GM12878 (cell line): ENCODE results near the gene PELO. TPM values are rescaled to one million over a fixed set of nuclear protein-coding genes. Genes with fewer than 3 reads are reported as not detected.

ENCODE experiments used
- ATAC-seq: fragments of 200-7000 bp; cut with Tn5 transposase; 3 replicates; pipeline ENCODE4 v1.9.1; 2020; ENCODE audit warnings: mild to moderate bottlenecking, moderate library complexity
- BruUV-seq: library from RNA; stranded (reverse); fragments of 400-500 nt; replicated peaks from 2 replicates; lab custom pipeline; 2021; lab: Mats Ljungman, UMichigan
- CTCF ChIA-PET: fragments of 300-600 bp; sonication (Branson Sonifier 250); formaldehyde crosslinking; extraction: SDS; loops from one replicate; lab custom pipeline; 2021; ENCODE audit warnings: inconsistent platforms; lab: Yijun Ruan, JAX
- POLR2A ChIA-PET: fragments of 350-600 bp; formaldehyde crosslinking; extraction: SDS; loops from one replicate; lab custom pipeline; 2021; ENCODE audit warnings: inconsistent platforms; lab: Charles Lee
- RAD21 ChIA-PET: fragments of 300-600 bp; sonication (Branson Sonifier 250); formaldehyde crosslinking; loops from one replicate; lab custom pipeline; 2023; ENCODE audit warnings: antibody characterized with exemption; ENCODE audit not compliant: unreplicated experiment; lab: Charles Lee
- SMC1A ChIA-PET: fragments of 300-600 bp; sonication (Branson Sonifier 250); formaldehyde crosslinking; loops from one replicate; lab custom pipeline; 2023; ENCODE audit not compliant: unreplicated experiment, uncharacterized antibody; lab: Charles Lee
- DNase-seq: peaks from one replicate; pipeline ENCODE4 v3.0.0-alpha.2; 2011; ENCODE audit warnings: low read depth, low spot score
- FAIRE-seq: peaks from 3 replicates; lab custom pipeline; 2011; peaks lifted over from hg19 to GRCh38; lab: Jason Lieb, UNC
- H2AFZ ChIP-seq: 2 replicates; pipeline ENCODE4 v1.6.0; 2011; ENCODE audit warnings: low read depth, low read length, control low read depth; ENCODE audit not compliant: control insufficient read depth
- H3K27ac ChIP-seq: 2 replicates; pipeline ENCODE4 v1.5.1; 2011; ENCODE audit warnings: control low read depth; ENCODE audit not compliant: control insufficient read depth, insufficient read depth
- H3K27me3 ChIP-seq, 2 experiments: replicated peaks in 1 of 2; 2 replicates each; pipeline versions ENCODE4 v1.6.0 to v1.6.1; 2011; ENCODE audit warnings: low read length in 1 of 2; ENCODE audit not compliant: control insufficient read depth in 2 of 2, insufficient read depth in 2 of 2
- H3K36me3 ChIP-seq, 2 experiments: 2 replicates each; pipeline ENCODE4 v1.5.1; 2011; ENCODE audit warnings: low read length in 1 of 2; ENCODE audit not compliant: control insufficient read depth in 2 of 2, insufficient read depth in 2 of 2
- H3K4me1 ChIP-seq: 2 replicates; pipeline ENCODE4 v1.6.1; 2011; ENCODE audit warnings: mild to moderate bottlenecking, low read length, moderate library complexity, mixed read lengths; ENCODE audit not compliant: control insufficient read depth, insufficient read depth
- H3K4me2 ChIP-seq: 2 replicates; pipeline ENCODE4 v1.6.0; 2011; ENCODE audit warnings: control low read depth; ENCODE audit not compliant: control insufficient read depth, insufficient read depth
- H3K4me3 ChIP-seq: fragments of 200-600 bp; sonication (generic); 2 replicates; pipeline ENCODE4 v1.5.1; 2016
- H3K79me2 ChIP-seq: 2 replicates; pipeline ENCODE4 v1.6.0; 2011; ENCODE audit warnings: low read length; ENCODE audit not compliant: control insufficient read depth, insufficient read depth
- H3K9ac ChIP-seq: 2 replicates; pipeline ENCODE4 v1.8.0; 2011; ENCODE audit warnings: low read length, control low read depth, mixed read lengths; ENCODE audit not compliant: control insufficient read depth, insufficient read depth
- H3K9me3 ChIP-seq: replicated peaks from 3 replicates; pipeline ENCODE4 v1.5.1; 2011; ENCODE audit warnings: mild to moderate bottlenecking, low read length; ENCODE audit not compliant: control insufficient read depth, insufficient read depth
- H4K20me1 ChIP-seq: 2 replicates; pipeline ENCODE4 v1.6.0; 2011; ENCODE audit not compliant: control insufficient read depth, insufficient read depth
- BACH1 ChIP-seq: fragments of 450-650 bp; IDR thresholded peaks from 2 replicates; pipeline ENCODE4 v1.6.1; 2017; ENCODE audit warnings: mild to moderate bottlenecking, borderline replicate concordance
- DPF2 ChIP-seq: fragments of 450-650 bp; IDR thresholded peaks from 2 replicates; pipeline ENCODE4 v1.6.1; 2017; ENCODE audit warnings: mild to moderate bottlenecking
- E2F8 ChIP-seq: fragments of 450-650 bp; IDR thresholded peaks from 2 replicates; pipeline ENCODE4 v1.6.1; 2018; ENCODE audit warnings: mild to moderate bottlenecking, low read depth, moderate library complexity; ENCODE audit not compliant: partially characterized antibody
- HDGF ChIP-seq: fragments of 450-650 bp; IDR thresholded peaks from 2 replicates; pipeline ENCODE4 v1.6.1; 2016; ENCODE audit warnings: antibody characterized with exemption
- MEF2A ChIP-seq: IDR thresholded peaks from 2 replicates; pipeline ENCODE4 v1.6.1; 2011; ENCODE audit warnings: low read depth, mild to moderate bottlenecking, low read length, moderate library complexity; ENCODE audit not compliant: insufficient read depth
- MEF2B ChIP-seq: fragments of 450-650 bp; IDR thresholded peaks from 2 replicates; pipeline ENCODE4 v1.6.1; 2018; ENCODE audit warnings: mild to moderate bottlenecking, moderate library complexity; ENCODE audit not compliant: partially characterized antibody, poor library complexity, severe bottlenecking
- MTA2 ChIP-seq: fragments of 450-650 bp; IDR thresholded peaks from 2 replicates; pipeline ENCODE4 v1.6.1; 2016; ENCODE audit warnings: low read depth, mild to moderate bottlenecking, moderate library complexity
- NFXL1 ChIP-seq: fragments of 450-650 bp; IDR thresholded peaks from 2 replicates; pipeline ENCODE4 v1.6.1; 2017; ENCODE audit warnings: antibody characterized with exemption, mild to moderate bottlenecking, borderline replicate concordance
- POLR2A ChIP-seq: IDR thresholded peaks from 2 replicates; pipeline ENCODE4 v1.6.1; 2011; ENCODE audit warnings: low read depth, mild to moderate bottlenecking, low read length
- PRDM15 ChIP-seq: fragments of 450-650 bp; formaldehyde crosslinking; IDR thresholded peaks from 2 replicates; pipeline ENCODE4 v1.4.0; 2020; ENCODE audit warnings: mild to moderate bottlenecking, moderate library complexity
- RAD21 ChIP-seq: IDR thresholded peaks from 2 replicates; pipeline ENCODE4 v1.6.1; 2011; ENCODE audit warnings: mild to moderate bottlenecking, low read depth, low read length, moderate library complexity; ENCODE audit not compliant: insufficient read depth
- RFX5 ChIP-seq: IDR thresholded peaks from 2 replicates; pipeline ENCODE4 v1.6.1; 2011; ENCODE audit warnings: low read depth, low read length, improper control_type of control experiment
- SMAD5 ChIP-seq: IDR thresholded peaks from 2 replicates; pipeline ENCODE4 v1.6.1; 2016; ENCODE audit warnings: antibody characterized with exemption, low read depth
- ZNF384 ChIP-seq: IDR thresholded peaks from 2 replicates; pipeline ENCODE4 v1.6.1; 2012; ENCODE audit warnings: low read depth, mild to moderate bottlenecking, low read length, improper control_type of control experiment, borderline replicate concordance
- WGBS: methylation state at CpG from one replicate; pipeline ENCODE4 v1.1.6; 2016; ENCODE audit warnings: low lambda C conversion rate; ENCODE audit not compliant: insufficient replicate concordance, insufficient coverage; ENCODE audit errors: missing lambda C conversion rate; 5-methylcytosine and 5-hydroxymethylcytosine counted together
- in situ Hi-C: fragments of 300-500 bp; cut with MboI; formaldehyde crosslinking; loops from 9 replicates; pipeline ENCODE4 v1.14.3; 2018; ENCODE audit warnings: mixed read lengths
- intact Hi-C: fragments of 100-400 bp; cut with micrococcal nuclease; formaldehyde crosslinking; loops from one replicate; pipeline ENCODE4 v1.14.2; 2022; ENCODE audit not compliant: unreplicated experiment
- polyA plus RNA-seq, 11 experiments: library from polyadenylated mRNA; depleted of rRNA in 4 of 11; unstranded in 6 of 11; stranded (reverse) in 5 of 11; fragments of >200 nt; fragmentation: Nextera tagmentation in 4 of 11; fragmentation: Illumina TruSeq in 1 of 11; extraction: Ambion mirVana in 4 of 11; extraction: Trizol in 1 of 11; gene quantifications; 1 replicate in 1 of 11; 2 replicates in 10 of 11; pipeline versions ENCODE4 v1.2.1 to v1.2.3, GENCODE V29; 2011 to 2016; ENCODE audit warnings: inconsistent platforms in 2 of 11, missing spikeins in 2 of 11, low read depth in 1 of 11
- total RNA-seq, 4 experiments: library from RNA; depleted of rRNA in 3 of 4; stranded (reverse); fragments of >200 nt in 3 of 4; fragmentation: Illumina TruSeq in 1 of 4; extraction: Trizol in 1 of 4; gene quantifications; 2 replicates each; pipeline versions ENCODE4 v1.2.1 to v1.2.3, GENCODE V29; 2013 to 2021
- TF ChIP-seq, protein P1 (sequence below): IDR thresholded peaks from 2 replicates; pipeline ENCODE4 v1.6.1; 2012; ENCODE audit warnings: low read depth, low read length, improper control_type of control experiment
- TF ChIP-seq, protein P2 (sequence below): IDR thresholded peaks from 2 replicates; pipeline ENCODE4 v1.6.1; 2011; ENCODE audit warnings: low read depth, low read length, improper control_type of control experiment, borderline replicate concordance

PELO gene
- total and polyA plus RNA-seq, 10 of the 15 experiments (the other 5 are each of a cell fraction or from before 2014, with no cell fraction given) = 5.6 to 11.9 (median 8.7) TPM

DNA sequence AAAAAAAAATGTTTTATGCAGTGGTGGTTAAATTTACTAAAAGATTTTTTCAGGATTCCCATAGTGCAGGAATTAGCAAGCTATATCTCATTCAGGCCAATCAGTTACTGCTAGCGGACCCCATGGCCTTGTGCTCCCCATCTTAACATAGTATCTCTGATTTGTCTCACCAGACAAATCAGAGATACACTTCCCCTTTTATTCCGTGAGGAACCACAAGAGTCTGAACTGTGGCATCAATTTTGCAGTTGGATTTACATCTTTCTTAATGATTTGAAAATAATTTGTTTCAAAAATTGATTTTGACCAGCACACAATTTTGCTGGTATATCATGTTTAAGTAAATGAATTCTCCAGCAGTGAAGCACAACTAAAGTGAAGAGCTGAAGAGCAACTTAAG is 17.9 kb downstream of the PELO start:
- Histone ChIP-seq H3K4me1 (0 out of 2 replicates have a peak, but pooled peaks cover 3% of the 10 kb centered on the region), H3K9me3 (no peaks in the 10 kb centered on the region), H3K4me3 (no peak overlapping the region), H3K36me3 (no peaks in the 10 kb centered on the region), H2AFZ (no peak overlapping the region), H4K20me1 (no peaks in the 10 kb centered on the region), H3K27ac (no peak overlapping the region), H3K79me2 (peaks cover 34% of the 10 kb centered on the region), H3K9ac (no peak overlapping the region), H3K27me3 (no peaks in the 10 kb centered on the region), H3K4me2 (no peak overlapping the region)
- in situ Hi-C loops (no loop called here), intact Hi-C loops (no loop called here)
- WGBS = 74% methylated on average over 2 of the region's 2 CpGs
- no peak for DNase-seq
- SMC1A ChIA-PET = no interaction called here
- no peak for ATAC-seq
- POLR2A ChIA-PET = no interaction called here
- BruUV-seq = no TSS peak
- RAD21 ChIA-PET = no interaction called here
- CTCF ChIA-PET = no interaction called here
- FAIRE-seq = no peak
- TF ChIP-seq, protein P1, sequence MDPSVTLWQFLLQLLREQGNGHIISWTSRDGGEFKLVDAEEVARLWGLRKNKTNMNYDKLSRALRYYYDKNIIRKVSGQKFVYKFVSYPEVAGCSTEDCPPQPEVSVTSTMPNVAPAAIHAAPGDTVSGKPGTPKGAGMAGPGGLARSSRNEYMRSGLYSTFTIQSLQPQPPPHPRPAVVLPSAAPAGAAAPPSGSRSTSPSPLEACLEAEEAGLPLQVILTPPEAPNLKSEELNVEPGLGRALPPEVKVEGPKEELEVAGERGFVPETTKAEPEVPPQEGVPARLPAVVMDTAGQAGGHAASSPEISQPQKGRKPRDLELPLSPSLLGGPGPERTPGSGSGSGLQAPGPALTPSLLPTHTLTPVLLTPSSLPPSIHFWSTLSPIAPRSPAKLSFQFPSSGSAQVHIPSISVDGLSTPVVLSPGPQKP = no peak
- TF ChIP-seq NFXL1 (no peak), MEF2A (no peak), RFX5 (no peak), ZNF384 (no peak), PRDM15 (no peak), MEF2B (no peak), DPF2 (no peak), E2F8 (no peak), MTA2 (no peak), HDGF (no peak), SMAD5 (no peak), POLR2A (no peak), BACH1 (no peak), RAD21 (no peak)
- TF ChIP-seq, protein P2, sequence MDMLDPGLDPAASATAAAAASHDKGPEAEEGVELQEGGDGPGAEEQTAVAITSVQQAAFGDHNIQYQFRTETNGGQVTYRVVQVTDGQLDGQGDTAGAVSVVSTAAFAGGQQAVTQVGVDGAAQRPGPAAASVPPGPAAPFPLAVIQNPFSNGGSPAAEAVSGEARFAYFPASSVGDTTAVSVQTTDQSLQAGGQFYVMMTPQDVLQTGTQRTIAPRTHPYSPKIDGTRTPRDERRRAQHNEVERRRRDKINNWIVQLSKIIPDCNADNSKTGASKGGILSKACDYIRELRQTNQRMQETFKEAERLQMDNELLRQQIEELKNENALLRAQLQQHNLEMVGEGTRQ = no peak
